ENCODE measurements around the gene EXOC3.

Gene EXOC3

DNA sequence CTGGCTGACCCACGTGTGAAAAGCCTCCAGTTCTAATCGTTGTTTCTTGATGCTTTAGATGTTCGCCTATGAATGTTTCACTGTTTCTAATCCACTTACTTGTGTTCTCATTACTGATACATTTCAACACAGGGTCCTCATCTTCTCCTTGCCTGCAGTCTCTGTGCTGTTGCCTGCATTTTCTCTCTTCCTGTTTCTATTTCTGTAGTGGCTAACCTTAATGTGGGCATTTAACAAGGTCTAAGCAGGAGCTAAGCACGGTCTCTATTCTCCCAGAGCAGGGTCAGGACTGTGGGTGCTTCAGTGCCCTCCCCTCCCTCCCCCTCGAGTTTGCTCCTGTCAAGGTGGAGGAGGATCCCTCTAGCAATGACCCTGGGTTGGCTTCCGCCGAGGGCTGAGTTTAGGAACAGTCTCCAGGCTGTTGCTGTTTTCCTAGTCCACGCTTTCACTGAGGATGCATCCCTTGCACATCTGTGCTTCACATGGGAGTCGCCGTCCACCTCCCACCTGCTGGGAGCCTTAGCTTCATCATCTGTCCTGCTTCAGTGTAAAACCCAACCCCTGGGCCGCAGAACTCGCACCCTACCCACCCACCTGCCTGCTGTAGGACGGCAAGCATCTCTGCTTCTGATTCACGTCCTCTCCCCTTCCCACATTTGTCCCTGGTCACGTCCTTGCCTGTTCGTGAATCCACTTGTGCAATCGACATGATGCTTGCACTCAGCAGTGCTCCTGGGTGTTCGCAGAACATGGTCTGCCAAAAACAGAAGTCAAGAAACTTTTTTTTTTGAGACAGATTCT, 2.4 kb upstream of the EXOC3 start:
- no peak for DNase-seq

DNA sequence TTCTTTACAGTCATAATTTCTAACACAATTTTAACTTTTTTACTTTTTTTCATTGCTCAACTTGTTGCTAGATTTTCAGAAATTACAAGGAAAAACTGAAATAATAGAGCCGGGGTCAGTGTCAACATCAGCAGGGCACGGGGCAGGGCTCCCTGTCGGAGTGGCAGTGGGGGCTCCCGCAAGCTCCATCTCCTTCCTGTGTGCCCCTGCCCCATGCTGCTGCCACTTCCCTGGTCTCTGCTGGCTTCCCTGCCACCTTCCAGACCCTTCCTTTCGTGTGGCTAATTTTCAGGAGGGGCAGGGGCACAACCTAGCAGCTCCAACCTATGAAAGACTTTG, 1.0 kb upstream of the EXOC3 start:
- no peak for DNase-seq

DNA sequence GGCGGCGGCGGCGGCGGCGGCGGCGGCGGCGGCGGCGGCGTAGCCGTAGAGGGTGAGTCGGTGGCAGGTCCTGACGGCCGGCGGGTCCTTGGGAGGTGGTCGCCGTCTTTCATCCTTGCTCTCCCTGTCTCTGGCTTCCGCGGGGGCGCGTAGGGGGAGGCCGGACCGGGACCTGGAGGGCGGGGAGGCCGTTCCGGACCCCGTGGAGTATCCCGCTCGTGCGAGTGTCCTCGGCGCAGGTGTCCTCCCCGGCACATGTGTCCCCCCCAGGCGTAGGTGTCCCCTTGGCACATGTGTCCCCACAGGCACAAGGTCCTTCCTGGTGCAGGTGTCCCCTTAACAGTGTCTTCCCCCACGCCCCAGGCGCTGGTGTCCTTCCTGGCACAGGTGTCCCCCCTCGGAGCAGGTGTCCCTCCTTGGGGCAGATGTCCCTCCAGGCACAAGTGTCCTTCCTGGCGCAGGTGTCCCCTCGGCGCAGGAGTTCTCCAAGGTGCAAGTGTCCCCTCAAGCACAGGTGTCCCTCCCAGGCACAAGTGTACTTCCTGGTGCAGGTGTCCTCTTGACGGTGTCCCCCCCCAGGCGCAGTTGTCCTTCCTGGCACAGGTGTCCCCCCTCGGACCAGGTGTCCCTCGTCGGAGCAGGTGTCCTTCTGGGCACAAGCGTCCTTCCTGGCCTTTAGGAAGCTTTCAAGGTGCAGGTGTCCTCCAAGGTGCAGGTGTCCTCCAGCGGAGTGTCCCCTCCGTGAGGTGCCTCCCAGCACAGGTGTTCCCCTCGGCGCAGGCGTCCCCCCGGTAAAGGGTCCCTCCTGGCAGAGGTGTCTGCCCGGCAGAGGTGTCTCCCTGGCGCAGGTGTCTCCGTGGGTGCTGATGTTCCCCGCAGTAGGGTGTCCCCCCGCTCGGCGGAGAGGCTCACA, 519 bp downstream of the EXOC3 start:
- DNase-seq: no peak

DNA sequence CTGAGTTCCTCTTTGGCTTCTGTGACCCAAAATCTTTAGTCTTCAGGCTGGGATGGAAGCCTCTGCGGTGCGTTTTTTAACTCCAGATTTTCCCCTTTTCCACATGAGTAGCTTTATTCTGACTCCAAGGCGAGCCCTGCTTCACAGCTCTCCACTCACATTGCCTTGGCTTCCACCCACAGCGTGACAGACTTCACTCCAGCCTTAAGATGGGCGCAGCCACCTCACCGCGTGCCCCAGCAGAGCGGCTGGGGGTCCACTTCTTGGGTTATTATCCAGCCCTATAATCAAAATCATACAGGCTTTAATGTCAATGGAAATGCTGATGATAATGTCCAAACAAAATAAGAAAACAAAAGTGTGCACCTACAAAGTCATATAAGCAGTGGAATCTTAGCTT, 1.2 kb downstream of the EXOC3 start:
- no peak for DNase-seq

DNA sequence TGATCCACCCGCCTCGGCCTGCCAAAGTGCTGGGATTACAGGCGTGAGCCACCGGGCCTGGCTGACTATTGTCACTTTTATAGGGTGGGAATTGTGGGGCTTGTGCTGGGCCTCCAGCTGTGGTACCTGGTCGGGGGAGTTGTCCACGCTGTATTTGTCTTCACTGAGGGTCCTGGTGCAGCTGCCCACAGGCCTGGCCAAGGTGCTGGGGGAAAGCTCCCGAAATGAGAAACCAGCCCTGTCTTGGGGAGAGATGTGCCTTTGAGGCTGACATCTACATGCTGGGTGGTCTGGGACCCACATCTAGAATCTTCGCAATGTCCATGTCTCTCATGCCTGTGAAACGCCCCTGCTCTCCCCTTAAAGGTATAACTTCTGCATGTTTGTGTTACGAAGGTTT, 2.6 kb downstream of the EXOC3 start:
- DNase-seq: no peak

DNA sequence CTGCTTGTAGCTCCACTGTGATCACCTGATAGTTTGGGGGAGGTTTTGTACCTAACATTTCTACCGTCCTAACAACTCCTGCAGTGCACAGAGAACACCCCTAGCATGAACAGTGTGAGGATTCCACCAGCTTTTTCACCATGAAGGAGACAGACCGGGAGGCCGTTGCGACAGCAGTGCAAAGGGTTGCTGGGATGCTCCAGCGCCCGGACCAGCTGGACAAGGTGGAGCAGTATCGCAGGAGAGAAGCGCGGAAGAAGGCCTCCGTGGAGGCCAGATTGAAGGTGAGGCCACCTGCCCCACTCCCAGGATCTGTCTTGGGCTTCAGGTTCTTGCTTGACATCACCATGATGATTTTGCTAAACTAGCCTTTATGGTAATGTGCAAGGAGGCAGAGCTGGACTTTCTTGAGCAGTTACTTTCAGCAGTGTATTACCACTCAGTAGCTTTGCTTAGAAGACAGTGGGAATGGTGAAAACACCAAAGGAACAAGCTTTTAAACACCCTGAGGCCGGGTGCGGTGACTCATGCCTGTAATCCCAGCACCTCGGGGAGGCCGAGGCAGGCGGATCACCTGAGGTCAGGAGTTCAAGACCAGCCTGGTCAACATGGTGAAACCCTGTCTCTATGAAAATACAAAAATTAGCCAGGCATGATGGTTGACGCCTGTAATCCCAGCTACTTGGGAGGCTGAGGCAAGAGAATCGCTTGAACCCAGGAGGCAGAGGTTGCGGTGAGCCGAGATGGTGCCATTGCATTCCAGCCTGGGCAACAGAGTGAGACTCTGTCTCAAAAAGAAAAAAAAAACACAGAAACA, 3.3 kb downstream of the EXOC3 start:
- no peak for DNase-seq

DNA sequence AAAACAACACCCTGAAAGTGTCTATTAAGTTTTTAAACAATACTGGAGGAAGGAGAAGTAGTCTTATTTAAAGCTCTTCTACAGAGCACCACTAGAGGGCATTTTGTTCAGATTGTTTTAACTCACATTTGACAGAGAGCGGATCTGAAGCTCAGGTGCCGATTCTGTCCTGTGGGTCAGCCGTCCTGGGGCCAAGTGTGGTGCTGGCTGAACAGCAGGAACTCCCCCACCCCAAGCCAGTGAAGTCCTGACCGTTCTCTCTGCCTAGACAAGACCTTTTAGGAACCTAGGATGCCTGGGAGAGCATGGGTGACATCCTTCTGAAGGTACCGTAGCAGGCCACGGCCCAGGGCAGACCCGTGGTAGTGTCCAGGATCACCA, 3.9 kb downstream of the EXOC3 start:
- no peak for DNase-seq

DNA sequence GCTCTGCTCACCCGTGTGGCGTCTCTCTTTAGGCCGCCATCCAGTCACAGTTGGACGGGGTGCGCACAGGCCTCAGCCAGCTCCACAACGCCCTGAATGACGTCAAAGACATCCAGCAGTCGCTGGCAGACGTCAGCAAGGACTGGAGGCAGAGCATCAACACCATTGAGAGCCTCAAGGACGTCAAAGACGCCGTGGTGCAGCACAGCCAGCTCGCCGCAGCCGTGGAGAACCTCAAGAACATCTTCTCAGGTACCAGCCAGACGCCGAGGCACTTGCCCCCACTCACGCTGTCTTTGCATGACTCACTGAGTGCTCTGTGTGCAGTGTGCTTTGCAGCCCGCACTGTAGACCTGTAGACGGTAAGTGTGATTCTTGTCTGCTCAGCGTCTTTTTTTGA, 4.5 kb downstream of the EXOC3 start:
- no peak for DNase-seq

DNA sequence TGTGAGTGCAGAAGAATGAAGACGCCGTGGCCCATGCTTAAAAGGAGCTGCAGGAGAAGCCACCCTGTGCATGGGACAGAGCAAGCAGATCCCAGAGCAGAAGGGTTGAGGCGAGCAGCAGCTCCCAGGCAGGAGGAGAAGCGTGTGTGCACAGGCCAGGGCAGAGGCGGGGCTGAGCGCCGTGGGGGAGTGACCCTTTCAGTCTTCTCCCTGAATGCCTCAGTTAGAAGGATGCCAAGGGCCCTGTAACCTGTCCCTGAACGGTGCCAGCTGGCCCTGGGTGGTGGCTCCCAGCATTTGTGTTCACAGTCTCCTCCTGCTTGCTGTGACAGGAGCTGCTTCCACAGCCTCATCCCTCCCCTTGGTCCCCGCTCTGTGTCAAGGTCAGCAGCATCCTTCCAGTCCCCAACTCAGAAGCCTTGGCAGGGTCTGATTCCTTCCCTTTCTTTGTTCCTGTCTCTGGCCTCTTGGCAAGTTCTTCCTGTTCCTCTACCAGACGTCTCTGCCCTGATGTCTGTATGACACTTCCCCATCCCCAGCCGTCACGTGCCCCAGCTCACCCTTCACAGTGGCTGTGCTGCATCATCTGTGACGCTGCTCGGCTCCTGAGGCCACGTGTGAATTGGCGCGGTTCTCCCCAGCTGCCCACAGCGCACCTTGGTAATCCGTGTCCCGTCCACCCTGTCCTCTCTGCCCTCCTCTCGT, 5.2 kb downstream of the EXOC3 start:
- no peak for DNase-seq

DNA sequence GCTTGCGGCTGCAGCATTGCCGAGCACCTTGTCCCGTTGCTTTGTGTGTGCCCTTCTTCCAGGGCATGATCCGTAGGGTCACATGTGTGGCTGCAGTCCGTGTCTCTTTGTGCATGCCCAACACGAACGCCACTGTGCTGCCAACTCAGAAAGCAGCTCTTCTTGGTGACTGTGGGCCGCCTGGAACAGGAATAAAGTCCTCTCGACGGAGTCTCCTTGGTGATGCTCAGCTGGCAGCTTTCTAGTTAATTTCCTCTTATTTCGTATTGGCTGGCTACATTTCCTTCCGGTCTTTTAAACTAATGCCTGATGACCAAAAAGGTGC, 5.8 kb downstream of the EXOC3 start:
- no peak for DNase-seq

DNA sequence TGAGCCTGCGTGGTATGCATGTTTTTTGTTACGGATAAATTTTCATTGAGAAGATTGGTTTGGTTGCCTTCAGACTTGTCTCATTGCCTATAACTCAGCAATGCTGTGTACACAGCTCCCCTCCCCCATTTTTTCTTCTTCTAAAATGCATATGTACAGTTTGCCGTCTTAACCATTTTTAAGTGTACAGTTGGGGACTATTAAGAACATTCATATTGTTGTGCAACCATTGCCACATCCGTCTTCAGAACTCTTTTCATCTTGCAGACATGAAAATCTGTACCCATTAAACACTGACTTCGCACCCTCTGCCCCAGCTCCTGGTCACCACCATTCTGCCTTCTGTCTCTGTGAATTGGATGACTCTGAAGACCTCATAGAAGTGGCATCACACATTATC, 6.2 kb downstream of the EXOC3 start:
- no peak for DNase-seq

DNA sequence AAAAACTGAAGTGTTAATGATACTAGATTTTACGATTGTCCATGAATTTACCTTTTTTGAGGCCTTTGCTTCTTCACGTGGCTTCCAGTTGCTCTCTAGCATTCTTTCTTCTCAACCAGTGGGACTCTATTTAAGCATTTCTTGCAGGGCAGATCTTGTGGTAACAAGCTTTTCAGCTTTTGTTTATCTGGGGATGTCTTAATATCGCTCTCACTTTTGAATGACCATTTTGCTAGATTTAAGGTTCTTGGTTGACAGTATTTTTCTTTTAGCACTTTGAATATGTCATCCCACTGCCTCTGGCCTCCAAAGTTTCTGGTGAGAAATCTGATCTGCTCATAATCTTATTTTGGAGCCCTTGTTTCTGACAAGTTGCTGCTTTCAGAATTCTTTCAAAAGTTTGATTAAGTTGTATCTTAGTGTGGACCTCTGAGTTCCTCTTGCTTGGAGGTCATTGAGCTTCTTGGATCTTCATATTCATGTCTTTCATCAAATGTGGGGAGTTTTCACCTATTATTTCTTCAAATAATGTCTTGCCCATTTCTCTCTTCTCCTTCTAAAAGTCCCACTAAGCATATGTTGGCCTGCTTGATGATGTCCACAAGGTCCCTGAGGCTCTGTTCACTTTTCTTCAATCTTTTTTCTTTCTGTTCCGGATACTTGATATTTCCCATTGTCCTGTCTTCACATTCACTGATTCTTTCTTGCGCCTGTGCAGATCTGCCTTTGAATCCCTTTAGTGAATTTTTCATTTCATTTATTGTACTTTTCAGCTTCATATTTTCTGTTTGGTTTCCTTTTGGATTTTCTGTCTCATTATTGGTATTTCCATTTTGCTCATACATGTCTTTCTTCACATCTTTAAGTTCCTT, 8.8 kb downstream of the EXOC3 start:
- DNase-seq: no peak

DNA sequence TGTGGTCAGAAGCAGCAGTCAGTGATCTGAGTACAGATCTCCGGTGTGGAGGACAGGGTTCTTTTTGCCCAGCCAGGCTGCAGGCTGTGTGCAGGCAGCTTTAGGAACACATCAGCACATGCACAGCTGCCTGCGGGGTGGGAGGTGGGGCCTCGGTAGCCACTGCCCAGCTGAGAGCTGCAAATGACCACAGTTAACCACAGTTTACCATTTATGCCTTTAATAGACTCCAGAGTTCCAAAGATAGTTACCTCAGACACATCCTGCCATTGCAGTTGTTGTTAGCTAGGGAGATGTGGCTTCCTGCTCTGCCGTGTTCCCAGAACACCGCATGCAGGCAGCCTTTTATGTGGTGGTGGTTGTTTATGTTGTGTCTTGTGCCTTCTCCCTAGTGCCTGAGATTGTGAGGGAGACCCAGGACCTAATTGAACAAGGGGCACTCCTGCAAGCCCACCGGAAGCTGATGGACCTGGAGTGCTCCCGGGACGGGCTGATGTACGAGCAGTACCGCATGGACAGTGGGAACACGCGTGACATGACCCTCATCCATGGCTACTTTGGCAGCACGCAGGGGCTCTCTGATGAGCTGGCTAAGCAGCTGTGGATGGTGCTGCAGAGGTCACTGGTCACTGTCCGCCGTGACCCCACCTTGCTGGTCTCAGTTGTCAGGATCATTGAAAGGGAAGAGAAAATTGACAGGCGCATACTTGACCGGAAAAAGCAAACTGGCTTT, 10.2 kb downstream of the EXOC3 start:
- DNase-seq: no peak

DNA sequence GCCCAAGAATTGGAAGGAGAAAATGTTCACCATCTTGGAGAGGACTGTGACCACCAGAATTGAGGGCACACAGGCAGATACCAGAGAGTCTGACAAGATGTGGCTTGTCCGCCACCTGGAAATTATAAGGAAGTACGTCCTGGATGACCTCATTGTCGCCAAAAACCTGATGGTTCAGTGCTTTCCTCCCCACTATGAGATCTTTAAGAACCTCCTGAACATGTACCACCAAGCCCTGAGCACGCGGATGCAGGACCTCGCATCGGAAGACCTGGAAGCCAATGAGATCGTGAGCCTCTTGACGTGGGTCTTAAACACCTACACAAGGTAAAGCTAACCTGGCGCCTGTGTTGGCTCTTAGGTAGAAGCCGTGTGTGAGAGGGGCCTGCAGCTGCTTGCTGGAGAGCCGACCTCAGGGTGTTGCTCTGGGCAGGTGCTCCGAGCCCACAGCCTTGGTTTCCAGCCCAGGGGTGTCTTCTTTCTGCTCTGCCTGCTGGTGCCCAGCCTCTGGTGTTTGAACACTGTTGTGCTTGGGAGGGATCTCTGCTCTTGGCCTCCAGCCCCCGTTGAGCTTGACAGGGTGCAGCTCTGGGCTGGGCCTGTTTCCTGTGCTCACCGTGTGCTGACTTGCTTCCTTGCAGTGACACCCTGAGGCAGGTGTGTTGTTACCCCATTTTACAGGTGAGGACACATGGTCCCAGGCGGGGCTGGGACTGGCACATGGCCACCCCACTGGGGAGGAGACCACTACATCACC, 10.9 kb downstream of the EXOC3 start:
- DNase-seq: no peak

DNA sequence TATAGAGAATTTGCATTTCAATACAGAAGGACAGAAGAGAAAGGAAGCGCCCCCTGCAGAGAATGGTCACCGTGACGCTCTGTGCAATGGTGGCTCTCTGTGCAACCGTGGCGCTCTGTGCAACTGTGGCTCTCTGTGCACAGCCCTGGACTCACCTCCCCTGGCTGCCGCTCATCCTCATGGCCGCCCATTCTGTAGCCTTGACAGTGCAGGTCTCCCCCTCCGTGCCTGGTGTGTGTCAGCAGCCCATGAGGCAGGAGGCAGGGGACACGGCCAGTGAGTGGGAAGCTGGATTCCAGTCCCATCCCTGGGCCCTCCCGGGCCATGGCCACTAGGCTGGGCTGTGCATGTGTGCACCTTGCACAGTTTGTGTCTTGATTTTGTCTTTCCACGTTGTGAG, 12.0 kb downstream of the EXOC3 start:
- no peak for DNase-seq

DNA sequence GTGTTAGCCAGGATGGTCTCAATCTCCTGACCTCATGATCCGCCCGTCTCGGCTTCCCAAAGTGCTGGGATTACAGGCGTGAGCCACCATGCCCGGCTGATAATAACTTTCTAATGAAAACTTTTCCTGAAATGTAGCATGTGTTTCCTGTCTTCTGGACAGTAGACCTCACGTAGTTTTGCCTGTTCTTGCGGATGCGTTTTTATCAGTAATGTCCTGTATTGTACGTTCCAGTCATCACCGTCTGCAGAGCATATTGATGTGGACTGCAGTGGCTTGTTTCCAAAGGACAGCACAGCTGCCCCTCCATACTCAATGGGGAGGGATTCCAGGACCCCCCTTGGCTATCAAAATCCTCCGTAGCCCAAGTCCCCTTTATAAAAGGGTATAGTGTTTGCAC, 12.8 kb downstream of the EXOC3 start:
- DNase-seq: no peak

DNA sequence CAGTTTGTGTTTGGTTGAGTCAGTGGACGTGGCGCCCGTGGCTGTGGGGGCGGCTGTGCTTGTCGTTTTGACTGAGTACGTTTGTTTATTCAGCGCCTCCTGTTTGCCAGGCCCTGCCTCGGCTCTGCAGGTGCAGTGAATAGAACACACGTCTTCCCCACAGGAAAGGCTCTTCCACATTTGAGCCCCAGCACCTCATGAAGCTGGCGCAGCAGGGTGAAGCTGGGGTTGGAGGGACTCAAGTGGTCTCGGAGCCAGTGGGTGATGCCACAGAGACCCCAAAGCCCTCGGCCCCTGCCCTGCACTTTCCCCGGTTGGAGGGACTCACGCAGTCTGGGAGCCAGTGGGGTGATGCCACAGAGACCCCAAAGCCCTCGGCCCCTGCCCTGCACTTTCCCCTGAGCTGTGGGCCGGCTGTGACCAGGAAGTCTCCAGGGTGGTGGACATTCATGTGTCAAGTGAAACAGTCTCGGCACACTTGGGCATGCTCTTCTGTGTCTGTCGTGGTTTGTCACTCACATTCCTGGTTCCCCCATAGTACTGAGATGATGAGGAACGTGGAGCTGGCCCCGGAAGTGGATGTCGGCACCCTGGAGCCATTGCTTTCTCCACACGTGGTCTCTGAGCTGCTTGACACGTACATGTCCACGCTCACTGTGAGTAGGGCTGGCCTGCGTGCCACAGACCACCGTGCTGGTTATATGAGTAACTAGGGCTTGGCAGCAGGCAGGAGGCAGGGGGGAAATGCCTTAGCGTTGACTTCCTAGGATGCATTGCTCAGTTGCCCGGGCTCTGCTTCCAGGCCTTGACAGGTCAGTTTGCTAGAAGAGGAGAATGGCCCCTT, 13.6 kb downstream of the EXOC3 start:
- DNase-seq: no peak

DNA sequence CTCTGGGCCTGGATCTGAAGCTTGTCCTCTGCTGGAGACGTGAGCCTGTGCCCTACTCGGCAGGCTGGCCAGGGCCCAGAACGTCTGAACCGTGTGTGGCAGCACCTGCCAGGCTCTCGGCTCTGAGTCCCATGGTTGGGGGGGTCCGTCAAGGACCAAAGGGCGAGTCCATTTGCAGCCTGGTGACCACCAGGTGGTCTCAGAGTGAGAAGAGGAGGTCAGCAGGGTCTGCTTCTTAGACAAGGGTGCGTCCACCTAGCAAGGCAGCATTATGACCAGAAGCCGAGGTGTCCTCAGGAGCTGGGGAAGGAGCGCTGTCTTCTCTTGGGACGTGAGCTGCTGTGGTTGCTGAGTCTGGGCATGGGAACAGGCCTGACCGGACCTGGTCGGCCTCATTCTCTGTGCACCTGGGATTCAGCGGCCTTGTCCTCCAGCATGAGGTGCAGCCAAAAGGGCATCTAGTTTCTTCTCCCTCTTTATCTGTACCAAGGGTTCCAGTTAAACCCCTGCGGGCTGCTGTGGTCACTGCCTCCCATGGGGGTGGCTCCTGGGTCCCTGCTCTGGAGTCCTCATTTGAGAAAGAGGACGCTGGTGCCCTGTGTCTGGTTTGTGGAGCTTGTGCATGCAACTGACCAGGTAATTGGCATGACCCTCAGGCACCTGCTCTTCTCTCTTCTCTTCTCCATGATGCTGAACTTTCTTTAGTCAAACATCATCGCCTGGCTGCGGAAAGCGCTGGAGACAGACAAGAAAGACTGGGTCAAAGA, 14.4 kb downstream of the EXOC3 start:
- DNase-seq: no peak
